Measurements from ENCODE around the gene HOXA7. TPM values are rescaled to one million over a fixed set of nuclear protein-coding genes. Genes with fewer than 3 reads are reported as not detected.
A peak's percentile ranks its signal among the peaks of the same experiment; 100 is the strongest.

HOXA7 gene
- polyA plus RNA-seq, 1 donor, result 2.3 TPM

- Histone ChIP-seq H3K4me1 (ENCODE audit: control insufficient read depth, insufficient read depth, low read length) (peaks cover 41% of the 10 kb centered on the region), H3K27me3 (ENCODE audit: control insufficient read depth, insufficient read depth, low read length) (peaks cover 8% of the 10 kb centered on the region), H3K4me3 (ENCODE audit: low read length) (peak overlapping the region; percentile 62), H3K36me3 (ENCODE audit: control insufficient read depth, insufficient read depth, low read length) (peaks cover 4% of the 10 kb centered on the region), H3K27ac (ENCODE audit: low read length) (peak overlapping the region; percentile 79), H3K9me3 (ENCODE audit: control insufficient read depth, low read depth, low read length) (peaks cover 2% of the 10 kb centered on the region)
- 0% methylated on average over 2 of the region's 53 CpGs for WGBS (ENCODE audit: insufficient coverage, low lambda C conversion rate)
- peak in 1 of 2 donors; percentile 83 for DNase-seq
Observed at GRCh38 chr7:27139334-27140125, 16.9 kb downstream of the HOXA7 start.

- Histone ChIP-seq H3K27me3 (ENCODE audit: control insufficient read depth, insufficient read depth, low read length) (peaks cover 2% of the 10 kb centered on the region), H3K4me3 (ENCODE audit: low read length) (peak overlapping the region; percentile 62), H3K27ac (ENCODE audit: low read length) (peak overlapping the region; percentile 79), H3K9me3 (ENCODE audit: control insufficient read depth, low read depth, low read length) (no peaks in the 10 kb centered on the region), H3K36me3 (ENCODE audit: control insufficient read depth, insufficient read depth, low read length) (peaks cover 4% of the 10 kb centered on the region), H3K4me1 (ENCODE audit: control insufficient read depth, insufficient read depth, low read length) (peaks cover 39% of the 10 kb centered on the region)
- 19% methylated on average over 4 of the region's 11 CpGs for WGBS (ENCODE audit: insufficient coverage, low lambda C conversion rate)
- DNase-seq, result no peak
Observed at GRCh38 chr7:27138985-27139333, 17.5 kb downstream of the HOXA7 start.

GRCh38 chr7:27138472-27138871 lies 18.0 kb downstream of the HOXA7 start:
- Histone ChIP-seq H3K36me3 (ENCODE audit: control insufficient read depth, insufficient read depth, low read length) (peaks cover 3% of the 10 kb centered on the region), H3K4me3 (ENCODE audit: low read length) (peak overlapping the region; percentile 62), H3K27me3 (ENCODE audit: control insufficient read depth, insufficient read depth, low read length) (no peaks in the 10 kb centered on the region), H3K27ac (ENCODE audit: low read length) (peak overlapping the region; percentile 79), H3K4me1 (ENCODE audit: control insufficient read depth, insufficient read depth, low read length) (peaks cover 42% of the 10 kb centered on the region), H3K9me3 (ENCODE audit: control insufficient read depth, low read depth, low read length) (no peaks in the 10 kb centered on the region)
- whole genome bisulfite sequencing (ENCODE audit: insufficient coverage, low lambda C conversion rate), result no CpG with 5 or more reads among the region's 1 CpG
- no peak for DNase-seq

GRCh38 chr7:27137640-27138315 lies 18.7 kb downstream of the HOXA7 start:
- DNase-seq, result peak in 1 of 2 donors; percentile 33
- peak overlapping the region; percentile 62 for H3K4me3 ChIP-seq (ENCODE audit: low read length)
- peak overlapping the region; percentile 79 for H3K27ac ChIP-seq (ENCODE audit: low read length)
- H3K27me3 ChIP-seq (ENCODE audit: control insufficient read depth, insufficient read depth, low read length), result no peaks in the 10 kb centered on the region
- H3K36me3 ChIP-seq (ENCODE audit: control insufficient read depth, insufficient read depth, low read length), result peaks cover 3% of the 10 kb centered on the region
- H3K4me1 ChIP-seq (ENCODE audit: control insufficient read depth, insufficient read depth, low read length), result peaks cover 48% of the 10 kb centered on the region
- WGBS (ENCODE audit: insufficient coverage, low lambda C conversion rate), result no CpG with 5 or more reads among the region's 2 CpGs
- no peaks in the 10 kb centered on the region for H3K9me3 ChIP-seq (ENCODE audit: control insufficient read depth, low read depth, low read length)

- peaks cover 50% of the 10 kb centered on the region for H3K4me1 ChIP-seq (ENCODE audit: control insufficient read depth, insufficient read depth, low read length)
Observed at GRCh38 chr7:27134392-27134791, 22.1 kb downstream of the HOXA7 start.

GRCh38 chr7:27133409-27134231 lies 22.9 kb downstream of the HOXA7 start:
- Histone ChIP-seq H3K4me1 (ENCODE audit: control insufficient read depth, insufficient read depth, low read length) (peaks cover 50% of the 10 kb centered on the region), H3K27ac (ENCODE audit: low read length) (peak overlapping the region; percentile 79), H3K36me3 (ENCODE audit: control insufficient read depth, insufficient read depth, low read length) (no peaks in the 10 kb centered on the region), H3K9me3 (ENCODE audit: control insufficient read depth, low read depth, low read length) (no peaks in the 10 kb centered on the region), H3K27me3 (ENCODE audit: control insufficient read depth, insufficient read depth, low read length) (no peaks in the 10 kb centered on the region), H3K4me3 (ENCODE audit: low read length) (no peak overlapping the region)
- peak in 1 of 2 donors; percentile 75 for DNase-seq
- no CpG with 5 or more reads among the region's 18 CpGs for WGBS (ENCODE audit: insufficient coverage, low lambda C conversion rate)

More at GRCh38 chr7:27134392-27134791, 22.1 kb downstream of the HOXA7 start:
- no peaks in the 10 kb centered on the region for H3K9me3 ChIP-seq (ENCODE audit: control insufficient read depth, low read depth, low read length)
- H3K27me3 ChIP-seq (ENCODE audit: control insufficient read depth, insufficient read depth, low read length), result no peaks in the 10 kb centered on the region
- no peaks in the 10 kb centered on the region for H3K36me3 ChIP-seq (ENCODE audit: control insufficient read depth, insufficient read depth, low read length)
- no peak for DNase-seq
- H3K4me3 ChIP-seq (ENCODE audit: low read length), result no peak overlapping the region
- no CpG with 5 or more reads among the region's 2 CpGs for WGBS (ENCODE audit: insufficient coverage, low lambda C conversion rate)
- H3K27ac ChIP-seq (ENCODE audit: low read length), result peak overlapping the region; percentile 79

GRCh38 chr7:27132978-27133377 lies 23.5 kb downstream of the HOXA7 start:
- no peak for DNase-seq
- Histone ChIP-seq H3K27ac (ENCODE audit: low read length) (peak overlapping the region; percentile 79), H3K9me3 (ENCODE audit: control insufficient read depth, low read depth, low read length) (no peaks in the 10 kb centered on the region), H3K4me3 (ENCODE audit: low read length) (no peak overlapping the region), H3K4me1 (ENCODE audit: control insufficient read depth, insufficient read depth, low read length) (peaks cover 50% of the 10 kb centered on the region), H3K36me3 (ENCODE audit: control insufficient read depth, insufficient read depth, low read length) (no peaks in the 10 kb centered on the region), H3K27me3 (ENCODE audit: control insufficient read depth, insufficient read depth, low read length) (no peaks in the 10 kb centered on the region)
- WGBS (ENCODE audit: insufficient coverage, low lambda C conversion rate), result 44% methylated on average over 3 of the region's 6 CpGs

GRCh38 chr7:27132214-27132613 lies 24.3 kb downstream of the HOXA7 start:
- WGBS (ENCODE audit: insufficient coverage, low lambda C conversion rate), result 100% methylated on average over 1 of the region's 2 CpGs
- H3K4me3 ChIP-seq (ENCODE audit: low read length), result no peak overlapping the region
- H3K27ac ChIP-seq (ENCODE audit: low read length), result peak overlapping the region; percentile 90
- H3K36me3 ChIP-seq (ENCODE audit: control insufficient read depth, insufficient read depth, low read length), result no peaks in the 10 kb centered on the region
- peaks cover 51% of the 10 kb centered on the region for H3K4me1 ChIP-seq (ENCODE audit: control insufficient read depth, insufficient read depth, low read length)
- no peaks in the 10 kb centered on the region for H3K9me3 ChIP-seq (ENCODE audit: control insufficient read depth, low read depth, low read length)
- no peaks in the 10 kb centered on the region for H3K27me3 ChIP-seq (ENCODE audit: control insufficient read depth, insufficient read depth, low read length)
- no peak for DNase-seq

- no CpG with 5 or more reads among the region's 12 CpGs for WGBS (ENCODE audit: insufficient coverage, low lambda C conversion rate)
- no peak for DNase-seq
- Histone ChIP-seq H3K27ac (ENCODE audit: low read length) (peak overlapping the region; percentile 90), H3K4me1 (ENCODE audit: control insufficient read depth, insufficient read depth, low read length) (peaks cover 43% of the 10 kb centered on the region), H3K27me3 (ENCODE audit: control insufficient read depth, insufficient read depth, low read length) (no peaks in the 10 kb centered on the region), H3K9me3 (ENCODE audit: control insufficient read depth, low read depth, low read length) (no peaks in the 10 kb centered on the region), H3K36me3 (ENCODE audit: control insufficient read depth, insufficient read depth, low read length) (no peaks in the 10 kb centered on the region), H3K4me3 (ENCODE audit: low read length) (peak overlapping the region; percentile 79)
Observed at GRCh38 chr7:27131390-27131819, 25.1 kb downstream of the HOXA7 start.
